ENCODE data around the gene ADAM12. TPM values are rescaled to one million over a fixed set of nuclear protein-coding genes. Genes with fewer than 3 reads are reported as not detected.
A peak's percentile ranks its signal among the peaks of the same experiment; 100 is the strongest.

Gene ADAM12
- total and polyA plus RNA-seq, 2 donors from 2014 or later, result 0.26 to 3.3 TPM

GRCh38 chr10:126122881-126123280 lies 265.4 kb downstream of the ADAM12 start:
- intact Hi-C loops (cut with DNase I), result no loop called here
- TF ChIP-seq CTCF (IDR thresholded peaks at IDR 0.05; ENCODE audit: borderline replicate concordance, extremely low read depth, insufficient read depth), result no peak

GRCh38 chr10:126119599-126119998 lies 268.7 kb downstream of the ADAM12 start:
- Histone ChIP-seq H3K27me3 (ENCODE audit: control insufficient read depth, insufficient read depth, low read length) (no peaks in the 10 kb centered on the region), H3K4me3 (ENCODE audit: low read length in 3 of 3) (no peak overlapping the region), H3K27ac (ENCODE audit: low read depth in 2 of 2, low read length in 2 of 2) (no peak overlapping the region), H3K9ac (ENCODE audit: low read length in 3 of 3) (no peak overlapping the region), H3K36me3 (ENCODE audit: control insufficient read depth in 2 of 3, insufficient read depth in 3 of 3, low read length in 3 of 3) (no peaks in the 10 kb centered on the region), H3K4me1 (ENCODE audit: control insufficient read depth in 2 of 3, insufficient read depth in 2 of 3, low read depth in 1 of 3, low read length in 3 of 3) (peaks cover 0 to 3% (median 0%) of the 10 kb centered on the region in 3 donors), H3K9me3 (ENCODE audit: control insufficient read depth in 2 of 3, insufficient read depth in 1 of 3, low read length in 3 of 3) (no peaks in the 10 kb centered on the region)
- TF ChIP-seq CTCF (IDR thresholded peaks at IDR 0.05; ENCODE audit: borderline replicate concordance, extremely low read depth, insufficient read depth), result no peak
- FAIRE-seq (no peak), DNase-seq (no peak)
- intact Hi-C loops (cut with DNase I), result no loop called here

More at GRCh38 chr10:126122881-126123280, 265.4 kb downstream of the ADAM12 start:
- no peaks in the 10 kb centered on the region for H3K27me3 ChIP-seq (ENCODE audit: control insufficient read depth, insufficient read depth, low read length)
- no peaks in the 10 kb centered on the region for H3K36me3 ChIP-seq (ENCODE audit: control insufficient read depth in 2 of 3, insufficient read depth in 3 of 3, low read length in 3 of 3)
- H3K4me3 ChIP-seq (ENCODE audit: low read length in 3 of 3), result no peak overlapping the region
- no peaks in the 10 kb centered on the region for H3K9me3 ChIP-seq (ENCODE audit: control insufficient read depth in 2 of 3, insufficient read depth in 1 of 3, low read length in 3 of 3)
- H3K9ac ChIP-seq (ENCODE audit: low read length in 3 of 3), result no peak overlapping the region
- peak in 2 of 5 donors; percentile 27 to 61 for DNase-seq
- H3K27ac ChIP-seq (ENCODE audit: low read depth in 2 of 2, low read length in 2 of 2), result no peak overlapping the region
- H3K4me1 ChIP-seq (ENCODE audit: control insufficient read depth in 2 of 3, insufficient read depth in 2 of 3, low read depth in 1 of 3, low read length in 3 of 3), result peaks cover 0 to 3% (median 0%) of the 10 kb centered on the region in 3 donors
- FAIRE-seq, result peak; percentile 92

GRCh38 chr10:126118476-126118875 lies 269.8 kb downstream of the ADAM12 start:
- Histone ChIP-seq H3K4me3 (ENCODE audit: low read length in 3 of 3) (no peak overlapping the region), H3K9ac (ENCODE audit: low read length in 3 of 3) (no peak overlapping the region), H3K27ac (ENCODE audit: low read depth in 2 of 2, low read length in 2 of 2) (no peak overlapping the region), H3K36me3 (ENCODE audit: control insufficient read depth in 2 of 3, insufficient read depth in 3 of 3, low read length in 3 of 3) (no peaks in the 10 kb centered on the region), H3K27me3 (ENCODE audit: control insufficient read depth, insufficient read depth, low read length) (no peaks in the 10 kb centered on the region), H3K4me1 (ENCODE audit: control insufficient read depth in 2 of 3, insufficient read depth in 2 of 3, low read depth in 1 of 3, low read length in 3 of 3) (peaks cover 0 to 2% (median 0%) of the 10 kb centered on the region in 3 donors), H3K9me3 (ENCODE audit: control insufficient read depth in 2 of 3, insufficient read depth in 1 of 3, low read length in 3 of 3) (no peaks in the 10 kb centered on the region)
- intact Hi-C loops (cut with DNase I), result no loop called here
- no peak for TF ChIP-seq CTCF (IDR thresholded peaks at IDR 0.05; ENCODE audit: borderline replicate concordance, extremely low read depth, insufficient read depth)
- DNase-seq (no peak), FAIRE-seq (no peak)

- intact Hi-C loops (cut with DNase I), result no loop called here
- FAIRE-seq (no peak), DNase-seq (no peak)
- no peaks in the 10 kb centered on the region for H3K27me3 ChIP-seq (ENCODE audit: control insufficient read depth, insufficient read depth, low read length)
- H3K36me3 ChIP-seq (ENCODE audit: control insufficient read depth in 2 of 3, insufficient read depth in 3 of 3, low read length in 3 of 3), result no peaks in the 10 kb centered on the region
- no peaks in the 10 kb centered on the region for H3K4me1 ChIP-seq (ENCODE audit: control insufficient read depth in 2 of 3, insufficient read depth in 2 of 3, low read depth in 1 of 3, low read length in 3 of 3)
- H3K4me3 ChIP-seq (ENCODE audit: low read length in 3 of 3), result no peak overlapping the region
- no peaks in the 10 kb centered on the region for H3K9me3 ChIP-seq (ENCODE audit: control insufficient read depth in 2 of 3, insufficient read depth in 1 of 3, low read length in 3 of 3)
- H3K27ac ChIP-seq (ENCODE audit: low read depth in 2 of 2, low read length in 2 of 2), result no peak overlapping the region
- H3K9ac ChIP-seq (ENCODE audit: low read length in 3 of 3), result no peak overlapping the region
- TF ChIP-seq CTCF (IDR thresholded peaks at IDR 0.05; ENCODE audit: borderline replicate concordance, extremely low read depth, insufficient read depth), result no peak
Measured at GRCh38 chr10:126117196-126117595, 271.1 kb downstream of the ADAM12 start.
